Measurements from ENCODE around the gene NAGS. TPM values are rescaled to one million over a fixed set of nuclear protein-coding genes. Genes with fewer than 3 reads are reported as not detected.
"Not testable (repeated sequence)": the region's sequence is repeated elsewhere in the genome, so short reads cannot be mapped to it uniquely, and the experiment has no call there.

Gene NAGS
- total RNA-seq, 1 donor from 2014 or later: 1.8 TPM

- DNase-seq (ENCODE audit: extremely low read depth, low read depth, low spot score): no peak
These were observed 33.0 kb downstream of the NAGS start for GRCh38 chr17:44037471-44037870.

GRCh38 chr17:44038604-44039011 is 34.2 kb downstream of the NAGS start:
- DNase-seq (ENCODE audit: extremely low read depth, low read depth, low spot score): no peak

- DNase-seq (ENCODE audit: extremely low read depth, low read depth, low spot score): no peak
These were observed 35.6 kb downstream of the NAGS start for GRCh38 chr17:44039829-44040635.

GRCh38 chr17:44043272-44043696 is 38.9 kb downstream of the NAGS start:
- DNase-seq (ENCODE audit: extremely low read depth, low read depth, low spot score): no peak

- no peak for DNase-seq (ENCODE audit: extremely low read depth, low read depth, low spot score)
These were observed 39.6 kb downstream of the NAGS start for GRCh38 chr17:44044071-44044470.

- DNase-seq (ENCODE audit: extremely low read depth, low read depth, low spot score): no peak
These were observed 41.1 kb downstream of the NAGS start for GRCh38 chr17:44045486-44045885.

- not testable (repeated sequence) for DNase-seq (ENCODE audit: extremely low read depth, low read depth, low spot score)
These were observed 42.5 kb downstream of the NAGS start for GRCh38 chr17:44046893-44047292.

GRCh38 chr17:44049294-44050060 is 45.1 kb downstream of the NAGS start:
- DNase-seq (ENCODE audit: extremely low read depth, low read depth, low spot score): no peak

GRCh38 chr17:44053125-44053872 is 48.9 kb downstream of the NAGS start:
- no peak for DNase-seq (ENCODE audit: extremely low read depth, low read depth, low spot score)

Other genes with a start within 250 kb of the NAGS start
- not detected in 2 replicates for gene SOST, start 245.8 kb upstream of the NAGS start, total RNA-seq
- gene DUSP3, start 225.6 kb upstream of the NAGS start, total RNA-seq: 77.5 and 84.3 TPM in 2 replicates
- gene CFAP97D1, start 224.2 kb upstream of the NAGS start, total RNA-seq: not detected in 2 replicates
- gene MPP3, start 171.5 kb upstream of the NAGS start, total RNA-seq: 3.6 and 4.1 TPM in 2 replicates
- gene CD300LG, start 157.4 kb upstream of the NAGS start, total RNA-seq: not detected in 2 replicates
- 1.2 and 1.9 TPM in 2 replicates for gene MPP2, start 97.1 kb upstream of the NAGS start, total RNA-seq
- not detected in 2 replicates for gene PPY, start 62.1 kb upstream of the NAGS start, total RNA-seq
- gene PYY, start 50.7 kb upstream of the NAGS start, total RNA-seq: 0.64 TPM in 1 of 2 replicates, not detected in the other
- gene TMEM101, start 10.3 kb downstream of the NAGS start, total RNA-seq: 30.0 and 37.2 TPM in 2 replicates
- gene LSM12, start 62.0 kb downstream of the NAGS start, total RNA-seq: 44.3 and 55.3 TPM in 2 replicates
- gene G6PC3, start 66.1 kb downstream of the NAGS start, total RNA-seq: 41.9 and 60.5 TPM in 2 replicates
- 36.3 and 46.9 TPM in 2 replicates for gene HDAC5, start 119.0 kb downstream of the NAGS start, total RNA-seq
- gene HROB, start 137.3 kb downstream of the NAGS start, total RNA-seq: 0.92 and 2.9 TPM in 2 replicates
- gene ASB16, start 166.1 kb downstream of the NAGS start, total RNA-seq: 0.15 and 0.18 TPM in 2 replicates
- 31.9 and 35.5 TPM in 2 replicates for gene TMUB2, start 182.3 kb downstream of the NAGS start, total RNA-seq
- 69.1 and 72.4 TPM in 2 replicates for gene ATXN7L3, start 195.3 kb downstream of the NAGS start, total RNA-seq
- 51.9 and 58.7 TPM in 2 replicates for gene UBTF, start 215.1 kb downstream of the NAGS start, total RNA-seq